Peyer's patch (tissue), 4 donors: ENCODE data around the gene C20orf96. TPM values are rescaled to one million over a fixed set of nuclear protein-coding genes. Genes with fewer than 3 reads are reported as not detected.
A peak's percentile ranks its signal among the peaks of the same experiment; 100 is the strongest.

Experiments used
- DNase-seq, 3 donors: peaks; one replicate each; pipeline ENCODE4 v3.0.0-alpha.2; 2017 to 2019
- H3K27ac ChIP-seq, 4 donors: fragments of 200-600 bp; sonication (generic); one replicate each; pipeline ENCODE4 v1.5.1; 2016 to 2019
- H3K27me3 ChIP-seq, 2 donors: fragments of 200-600 bp; sonication (generic); one replicate each; pipeline ENCODE4 v1.5.1; 2019
- H3K36me3 ChIP-seq, 3 donors: fragments of 200-600 bp; sonication (generic); one replicate each; pipeline ENCODE4 v1.5.1; 2016 to 2019
- H3K4me1 ChIP-seq, 4 donors: fragments of 200-600 bp; sonication (generic); one replicate each; pipeline ENCODE4 v1.5.1; 2016 to 2019
- H3K4me3 ChIP-seq, 4 donors: fragments of 200-600 bp; sonication (generic); 1 replicate in 3 of 4; 2 replicates in 1 of 4; pipeline ENCODE4 v1.5.1; 2016 to 2019; ENCODE audit warnings: mild to moderate bottlenecking in 1 of 4
- H3K9me3 ChIP-seq, 4 donors: fragments of 200-600 bp; sonication (generic); one replicate each; pipeline ENCODE4 v1.5.1; 2016 to 2019; ENCODE audit warnings: mild to moderate bottlenecking in 1 of 4
- POLR2A ChIP-seq, 2 donors: fragments of 450-650 bp; IDR thresholded peaks; one replicate each; pipeline ENCODE4 v1.5.1; 2017; ENCODE audit warnings: antibody characterized with exemption in 2 of 2, mild to moderate bottlenecking in 2 of 2, moderate library complexity in 2 of 2
- total RNA-seq, 4 donors: library from RNA; depleted of rRNA; stranded (reverse); fragments of >200 nt; gene quantifications; one replicate each; pipeline ENCODE4 v1.1.0, GENCODE V29; 2016
- TF ChIP-seq, protein P1 (sequence below), 6 experiments: fragments of 450-650 bp in 4 of 6; fragments of 200-600 bp in 2 of 6; sonication (generic) in 1 of 6; IDR thresholded peaks; one replicate each; pipeline ENCODE4 v1.5.1; 2017 to 2019; ENCODE audit warnings: antibody characterized with exemption in 6 of 6, mild to moderate bottlenecking in 3 of 6, moderate library complexity in 1 of 6

Gene C20orf96
- total RNA-seq, 4 donors from 2014 or later = 6.3 to 41.3 (median 10.5) TPM

GRCh38 chr20:266596-267562, 23.7 kb downstream of the C20orf96 start:
- no peak for TF ChIP-seq POLR2A (IDR thresholded peaks at IDR 0.05)
- TF ChIP-seq, protein P1, sequence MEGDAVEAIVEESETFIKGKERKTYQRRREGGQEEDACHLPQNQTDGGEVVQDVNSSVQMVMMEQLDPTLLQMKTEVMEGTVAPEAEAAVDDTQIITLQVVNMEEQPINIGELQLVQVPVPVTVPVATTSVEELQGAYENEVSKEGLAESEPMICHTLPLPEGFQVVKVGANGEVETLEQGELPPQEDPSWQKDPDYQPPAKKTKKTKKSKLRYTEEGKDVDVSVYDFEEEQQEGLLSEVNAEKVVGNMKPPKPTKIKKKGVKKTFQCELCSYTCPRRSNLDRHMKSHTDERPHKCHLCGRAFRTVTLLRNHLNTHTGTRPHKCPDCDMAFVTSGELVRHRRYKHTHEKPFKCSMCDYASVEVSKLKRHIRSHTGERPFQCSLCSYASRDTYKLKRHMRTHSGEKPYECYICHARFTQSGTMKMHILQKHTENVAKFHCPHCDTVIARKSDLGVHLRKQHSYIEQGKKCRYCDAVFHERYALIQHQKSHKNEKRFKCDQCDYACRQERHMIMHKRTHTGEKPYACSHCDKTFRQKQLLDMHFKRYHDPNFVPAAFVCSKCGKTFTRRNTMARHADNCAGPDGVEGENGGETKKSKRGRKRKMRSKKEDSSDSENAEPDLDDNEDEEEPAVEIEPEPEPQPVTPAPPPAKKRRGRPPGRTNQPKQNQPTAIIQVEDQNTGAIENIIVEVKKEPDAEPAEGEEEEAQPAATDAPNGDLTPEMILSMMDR (IDR thresholded peaks at IDR 0.05) = peak; percentile 84 to 96 (median 88)
- no peaks in the 10 kb centered on the region for H3K9me3 ChIP-seq
- H3K36me3 ChIP-seq = no peaks in the 10 kb centered on the region
- H3K27me3 ChIP-seq = no peaks in the 10 kb centered on the region
- no peak overlapping the region for H3K27ac ChIP-seq
- H3K4me3 ChIP-seq = peak overlapping the region; percentile 36 to 54 (median 49)
- DNase-seq = peak; percentile 88 to 94 (median 88)
- no peaks in the 10 kb centered on the region for H3K4me1 ChIP-seq

DNA sequence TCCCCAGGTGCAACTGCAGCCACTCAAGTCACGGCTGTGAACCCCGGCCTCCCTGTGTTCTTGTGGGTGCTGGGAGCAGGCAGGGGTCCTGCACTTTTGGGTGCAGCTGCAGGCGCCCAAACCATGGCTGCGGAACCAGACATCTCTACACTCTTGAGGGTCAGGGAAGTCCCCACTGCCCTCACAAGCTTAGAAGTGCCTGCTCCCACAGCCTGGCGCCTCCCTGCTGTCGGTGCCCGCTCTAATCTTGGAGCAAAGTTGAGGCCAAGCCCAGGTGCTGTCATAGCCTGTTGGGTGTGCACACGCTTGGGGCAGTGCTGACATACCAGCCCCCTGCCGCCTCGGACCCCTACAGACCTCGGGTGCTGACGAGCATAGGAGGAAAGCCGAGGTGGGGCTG, 26.8 kb downstream of the C20orf96 start:
- Histone ChIP-seq H3K27ac (no peak overlapping the region), H3K36me3 (no peaks in the 10 kb centered on the region), H3K27me3 (no peaks in the 10 kb centered on the region), H3K4me1 (no peaks in the 10 kb centered on the region), H3K9me3 (no peaks in the 10 kb centered on the region), H3K4me3 (no peak overlapping the region)
- DNase-seq = no peak
- TF ChIP-seq, protein P1 (IDR thresholded peaks at IDR 0.05) = no peak
- no peak for TF ChIP-seq POLR2A (IDR thresholded peaks at IDR 0.05)

- Histone ChIP-seq H3K4me3 (no peak overlapping the region), H3K27ac (no peak overlapping the region), H3K27me3 (no peaks in the 10 kb centered on the region), H3K36me3 (no peaks in the 10 kb centered on the region), H3K4me1 (no peaks in the 10 kb centered on the region), H3K9me3 (no peaks in the 10 kb centered on the region)
- DNase-seq = no peak
- TF ChIP-seq, protein P1 (IDR thresholded peaks at IDR 0.05) = no peak
- TF ChIP-seq POLR2A (IDR thresholded peaks at IDR 0.05) = no peak
These were observed 30.6 kb downstream of the C20orf96 start for GRCh38 chr20:259981-260380.

GRCh38 chr20:258963-259362, 31.6 kb downstream of the C20orf96 start:
- H3K36me3 ChIP-seq = no peaks in the 10 kb centered on the region
- H3K27me3 ChIP-seq = no peaks in the 10 kb centered on the region
- no peaks in the 10 kb centered on the region for H3K4me1 ChIP-seq
- no peak overlapping the region for H3K27ac ChIP-seq
- no peak for TF ChIP-seq POLR2A (IDR thresholded peaks at IDR 0.05)
- TF ChIP-seq, protein P1 (IDR thresholded peaks at IDR 0.05) = no peak
- H3K4me3 ChIP-seq = no peak overlapping the region
- DNase-seq = peak in 1 of 3 donors; percentile 20
- no peaks in the 10 kb centered on the region for H3K9me3 ChIP-seq

DNA sequence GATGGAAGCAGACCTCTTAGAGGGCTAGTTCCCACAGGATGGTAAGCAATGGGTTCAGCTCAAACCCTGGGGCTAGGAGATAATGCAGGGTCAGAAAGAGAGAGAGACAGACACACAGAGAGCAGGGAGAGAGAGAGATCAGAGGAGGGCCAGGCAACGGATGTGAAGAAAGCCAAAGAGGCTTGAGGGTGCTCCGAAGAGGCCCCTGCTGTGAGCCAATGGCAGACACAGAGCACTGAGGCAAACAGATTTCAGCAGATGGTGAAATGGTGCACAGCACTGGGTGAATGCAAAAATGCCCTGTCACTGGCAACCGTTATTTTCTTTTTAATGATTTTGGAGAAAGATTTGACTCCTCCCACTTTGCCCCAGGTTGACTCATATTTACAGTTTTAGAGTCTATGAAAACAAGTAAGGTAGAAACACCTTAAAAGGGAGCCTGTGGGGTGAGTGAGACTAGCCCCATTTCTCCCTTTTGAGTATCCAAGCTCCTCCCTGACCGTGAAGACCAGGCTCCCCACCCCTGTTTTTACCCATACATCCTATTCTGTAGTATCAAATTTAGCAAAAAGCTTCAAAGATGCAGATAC, 32.2 kb downstream of the C20orf96 start:
- no peak for TF ChIP-seq POLR2A (IDR thresholded peaks at IDR 0.05)
- TF ChIP-seq, protein P1 (IDR thresholded peaks at IDR 0.05) = no peak
- Histone ChIP-seq H3K27me3 (no peaks in the 10 kb centered on the region), H3K4me3 (no peak overlapping the region), H3K4me1 (no peaks in the 10 kb centered on the region), H3K9me3 (no peaks in the 10 kb centered on the region), H3K36me3 (no peaks in the 10 kb centered on the region), H3K27ac (no peak overlapping the region)
- no peak for DNase-seq
